SK-N-MC (cell line): Measurements from ENCODE around the gene CETP.

Experiments
- EZH2 ChIP-seq: fragments of 200-600 bp; sonication (generic); IDR thresholded peaks from one replicate; pipeline ENCODE4 v1.6.1; 2017; ENCODE audit warnings: antibody characterized with exemption
- FOXP2 ChIP-seq: optimal IDR thresholded peaks from 2 replicates; pipeline ENCODE3; 2011; ENCODE audit warnings: mild to moderate bottlenecking, moderate library complexity; ENCODE audit not compliant: insufficient read depth; ENCODE audit errors: extremely low read length, control extremely low read depth
- POLR2AphosphoS5 ChIP-seq: IDR thresholded peaks from 2 replicates; pipeline ENCODE4 v1.6.1; 2012; ENCODE audit warnings: mild to moderate bottlenecking, low read depth, low read length, borderline replicate concordance

- no peak for TF ChIP-seq POLR2AphosphoS5
- no peak for TF ChIP-seq EZH2
- no peak for TF ChIP-seq FOXP2
These were observed 38.2 kb upstream of the CETP start for GRCh38 chr16:56923481-56924091.
